ENCODE data around the gene DISC1.

DNA sequence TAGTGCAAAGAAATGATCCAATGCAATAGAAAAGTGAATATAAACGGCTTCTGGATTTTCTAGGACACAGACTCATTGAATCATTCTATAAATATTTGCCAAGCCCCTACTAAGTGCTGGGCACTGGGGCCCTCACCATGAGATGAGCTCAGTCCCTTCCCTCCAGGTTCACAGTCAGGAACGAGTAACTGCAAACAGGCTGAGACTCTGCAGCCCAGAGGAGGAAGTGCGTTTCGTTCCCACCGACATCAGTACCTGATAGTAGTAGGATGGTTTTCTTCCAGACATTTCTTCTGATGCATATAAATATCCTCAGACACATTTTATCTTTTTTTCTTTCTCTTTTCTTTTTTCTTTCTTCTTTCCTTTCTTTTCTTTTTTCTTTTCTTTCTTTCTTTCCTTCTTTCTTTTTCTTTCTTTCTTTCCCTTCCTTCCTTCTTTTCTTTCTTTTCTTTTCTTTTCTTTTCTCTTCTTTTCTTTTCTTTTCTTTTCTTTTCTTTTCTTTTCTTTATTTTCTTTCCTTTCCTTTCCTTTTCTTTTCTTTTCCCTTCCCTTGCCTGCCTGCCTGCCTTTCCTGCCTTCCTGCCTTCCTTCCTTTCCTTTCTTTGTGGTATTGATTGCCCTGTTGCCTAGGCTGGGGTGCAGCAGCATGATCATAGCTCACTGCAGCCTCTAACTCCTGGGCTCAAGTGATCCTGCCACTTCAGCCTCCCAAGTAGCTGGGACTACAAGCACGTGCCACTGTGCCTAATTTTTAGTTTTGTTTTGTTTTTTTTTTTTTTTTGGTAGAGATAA lies 135.4 kb downstream of the DISC1 start:
- TF ChIP-seq CSDC2 (CRISPR knock-in tag; IDR thresholded peaks at IDR 0.05), result no peak
- TF ChIP-seq, protein P1, sequence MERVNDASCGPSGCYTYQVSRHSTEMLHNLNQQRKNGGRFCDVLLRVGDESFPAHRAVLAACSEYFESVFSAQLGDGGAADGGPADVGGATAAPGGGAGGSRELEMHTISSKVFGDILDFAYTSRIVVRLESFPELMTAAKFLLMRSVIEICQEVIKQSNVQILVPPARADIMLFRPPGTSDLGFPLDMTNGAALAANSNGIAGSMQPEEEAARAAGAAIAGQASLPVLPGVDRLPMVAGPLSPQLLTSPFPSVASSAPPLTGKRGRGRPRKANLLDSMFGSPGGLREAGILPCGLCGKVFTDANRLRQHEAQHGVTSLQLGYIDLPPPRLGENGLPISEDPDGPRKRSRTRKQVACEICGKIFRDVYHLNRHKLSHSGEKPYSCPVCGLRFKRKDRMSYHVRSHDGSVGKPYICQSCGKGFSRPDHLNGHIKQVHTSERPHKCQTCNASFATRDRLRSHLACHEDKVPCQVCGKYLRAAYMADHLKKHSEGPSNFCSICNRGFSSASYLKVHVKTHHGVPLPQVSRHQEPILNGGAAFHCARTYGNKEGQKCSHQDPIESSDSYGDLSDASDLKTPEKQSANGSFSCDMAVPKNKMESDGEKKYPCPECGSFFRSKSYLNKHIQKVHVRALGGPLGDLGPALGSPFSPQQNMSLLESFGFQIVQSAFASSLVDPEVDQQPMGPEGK (CRISPR knock-in tag; IDR thresholded peaks at IDR 0.05; ENCODE audit: borderline replicate concordance), result no peak
